ENCODE results near the gene USP31. TPM values are rescaled to one million over a fixed set of nuclear protein-coding genes. Genes with fewer than 3 reads are reported as not detected.

USP31 gene
- total RNA-seq, 2 experiments from 2014 or later: 6.2 to 6.8 TPM

GRCh38 chr16:23143391-23143790 is 5.9 kb downstream of the USP31 start:
- CTCF ChIA-PET: no interaction called here
- peaks cover 1% of the 10 kb centered on the region for H3K9me3 Mint-ChIP-seq (ENCODE audit: insufficient read depth)
- DNase-seq (no peak), ATAC-seq (no peak)
- H3K4me1 Mint-ChIP-seq (ENCODE audit: low read depth): peaks cover 24% of the 10 kb centered on the region
- no peak overlapping the region for H3K27ac Mint-ChIP-seq
- H3K27me3 Mint-ChIP-seq (ENCODE audit: low read depth): no peaks in the 10 kb centered on the region
- POLR2A ChIA-PET: no interaction called here
- H3K4me3 Mint-ChIP-seq: no peak overlapping the region
- no peaks in the 10 kb centered on the region for H3K36me3 Mint-ChIP-seq (ENCODE audit: low read depth)

GRCh38 chr16:23141959-23142740 is 7.1 kb downstream of the USP31 start:
- Mint-ChIP-seq H3K27ac (no peak overlapping the region), H3K9me3 (ENCODE audit: insufficient read depth) (peaks cover 9% of the 10 kb centered on the region), H3K36me3 (ENCODE audit: low read depth) (peaks cover 5% of the 10 kb centered on the region), H3K4me1 (ENCODE audit: low read depth) (peaks cover 14% of the 10 kb centered on the region), H3K4me3 (no peak overlapping the region), H3K27me3 (ENCODE audit: low read depth) (no peaks in the 10 kb centered on the region)
- ATAC-seq: no peak
- ChIA-PET CTCF (interaction anchor here (0.9 kb wide), 1 partner anchor 292 kb away, joined by 3 read pairs; no protein-coding TSS in a partner anchor), POLR2A (interaction anchor here (0.7 kb wide), 1 partner anchor 453 kb away, joined by 6 read pairs; no protein-coding TSS in a partner anchor)
- DNase-seq: no peak

- Mint-ChIP-seq H3K9me3 (ENCODE audit: insufficient read depth) (peaks cover 9% of the 10 kb centered on the region), H3K27me3 (ENCODE audit: low read depth) (no peaks in the 10 kb centered on the region), H3K27ac (no peak overlapping the region), H3K4me3 (no peak overlapping the region), H3K36me3 (ENCODE audit: low read depth) (peaks cover 8% of the 10 kb centered on the region), H3K4me1 (ENCODE audit: low read depth) (peaks cover 13% of the 10 kb centered on the region)
- POLR2A ChIA-PET: interaction anchor here (0.7 kb wide), 1 partner anchor 453 kb away, joined by 6 read pairs; no protein-coding TSS in a partner anchor
- ATAC-seq: no peak
- CTCF ChIA-PET: no interaction called here
- DNase-seq: no peak
Measured at GRCh38 chr16:23141500-23141899, 7.8 kb downstream of the USP31 start.

- POLR2A ChIA-PET: no interaction called here
Measured at GRCh38 chr16:23141033-23141432, 8.2 kb downstream of the USP31 start.

GRCh38 chr16:23140107-23140506 is 9.1 kb downstream of the USP31 start:
- Mint-ChIP-seq H3K36me3 (ENCODE audit: low read depth) (peaks cover 13% of the 10 kb centered on the region), H3K4me3 (no peak overlapping the region)

More at GRCh38 chr16:23141033-23141432, 8.2 kb downstream of the USP31 start:
- no peak overlapping the region for H3K4me3 Mint-ChIP-seq
- H3K27me3 Mint-ChIP-seq (ENCODE audit: low read depth): no peaks in the 10 kb centered on the region
- no peak for ATAC-seq
- peaks cover 13% of the 10 kb centered on the region for H3K4me1 Mint-ChIP-seq (ENCODE audit: low read depth)
- CTCF ChIA-PET: no interaction called here
- peaks cover 9% of the 10 kb centered on the region for H3K36me3 Mint-ChIP-seq (ENCODE audit: low read depth)
- H3K27ac Mint-ChIP-seq: no peak overlapping the region
- no peak for DNase-seq
- H3K9me3 Mint-ChIP-seq (ENCODE audit: insufficient read depth): peaks cover 10% of the 10 kb centered on the region

GRCh38 chr16:23137818-23138217 is 11.4 kb downstream of the USP31 start:
- POLR2A ChIA-PET: no interaction called here
- ATAC-seq: no peak
- H3K4me1 Mint-ChIP-seq (ENCODE audit: low read depth): peaks cover 5% of the 10 kb centered on the region
- H3K4me3 Mint-ChIP-seq: no peak overlapping the region
- CTCF ChIA-PET: no interaction called here
- H3K36me3 Mint-ChIP-seq (ENCODE audit: low read depth): peaks cover 13% of the 10 kb centered on the region
- H3K27me3 Mint-ChIP-seq (ENCODE audit: low read depth): no peaks in the 10 kb centered on the region
- H3K27ac Mint-ChIP-seq: no peak overlapping the region
- DNase-seq: no peak
- peaks cover 23% of the 10 kb centered on the region for H3K9me3 Mint-ChIP-seq (ENCODE audit: insufficient read depth)

More at GRCh38 chr16:23140107-23140506, 9.1 kb downstream of the USP31 start:
- Mint-ChIP-seq H3K4me1 (ENCODE audit: low read depth) (peaks cover 9% of the 10 kb centered on the region), H3K9me3 (ENCODE audit: insufficient read depth) (peaks cover 19% of the 10 kb centered on the region), H3K27me3 (ENCODE audit: low read depth) (no peaks in the 10 kb centered on the region), H3K27ac (no peak overlapping the region)
- ATAC-seq: no peak
- ChIA-PET CTCF (no interaction called here), POLR2A (no interaction called here)
- no peak for DNase-seq

GRCh38 chr16:23137256-23137655 is 12.0 kb downstream of the USP31 start:
- ChIA-PET CTCF (no interaction called here), POLR2A (no interaction called here)
- peaks cover 23% of the 10 kb centered on the region for H3K9me3 Mint-ChIP-seq (ENCODE audit: insufficient read depth)
- no peaks in the 10 kb centered on the region for H3K4me1 Mint-ChIP-seq (ENCODE audit: low read depth)
- H3K36me3 Mint-ChIP-seq (ENCODE audit: low read depth): peaks cover 13% of the 10 kb centered on the region
- ATAC-seq (no peak), DNase-seq (no peak)
- H3K27ac Mint-ChIP-seq: no peak overlapping the region
- H3K4me3 Mint-ChIP-seq: no peak overlapping the region
- H3K27me3 Mint-ChIP-seq (ENCODE audit: low read depth): no peaks in the 10 kb centered on the region

GRCh38 chr16:23134274-23134673 is 15.0 kb downstream of the USP31 start:
- no peaks in the 10 kb centered on the region for H3K4me1 Mint-ChIP-seq (ENCODE audit: low read depth)
- peaks cover 23% of the 10 kb centered on the region for H3K9me3 Mint-ChIP-seq (ENCODE audit: insufficient read depth)
- POLR2A ChIA-PET: no interaction called here
- H3K36me3 Mint-ChIP-seq (ENCODE audit: low read depth): peaks cover 13% of the 10 kb centered on the region
- peaks cover 2% of the 10 kb centered on the region for H3K27me3 Mint-ChIP-seq (ENCODE audit: low read depth)
- ATAC-seq: no peak
- CTCF ChIA-PET: no interaction called here
- H3K4me3 Mint-ChIP-seq: no peak overlapping the region
- no peak for DNase-seq
- no peak overlapping the region for H3K27ac Mint-ChIP-seq

- ChIA-PET CTCF (no interaction called here), POLR2A (no interaction called here)
- H3K27me3 Mint-ChIP-seq (ENCODE audit: low read depth): peaks cover 2% of the 10 kb centered on the region
- H3K27ac Mint-ChIP-seq: no peak overlapping the region
- peaks cover 17% of the 10 kb centered on the region for H3K9me3 Mint-ChIP-seq (ENCODE audit: insufficient read depth)
- no peak for DNase-seq
- H3K36me3 Mint-ChIP-seq (ENCODE audit: low read depth): peaks cover 13% of the 10 kb centered on the region
- no peak for ATAC-seq
- H3K4me3 Mint-ChIP-seq: no peak overlapping the region
- no peaks in the 10 kb centered on the region for H3K4me1 Mint-ChIP-seq (ENCODE audit: low read depth)
Measured at GRCh38 chr16:23132775-23133463, 16.3 kb downstream of the USP31 start.

- Mint-ChIP-seq H3K4me1 (ENCODE audit: low read depth) (no peaks in the 10 kb centered on the region), H3K4me3 (no peak overlapping the region), H3K9me3 (ENCODE audit: insufficient read depth) (peaks cover 13% of the 10 kb centered on the region), H3K36me3 (ENCODE audit: low read depth) (peaks cover 7% of the 10 kb centered on the region), H3K27ac (no peak overlapping the region), H3K27me3 (ENCODE audit: low read depth) (peaks cover 2% of the 10 kb centered on the region)
- ChIA-PET CTCF (no interaction called here), POLR2A (no interaction called here)
- DNase-seq (no peak), ATAC-seq (no peak)
Measured at GRCh38 chr16:23131931-23132621, 17.2 kb downstream of the USP31 start.

- CTCF ChIA-PET: no interaction called here
- Mint-ChIP-seq H3K4me3 (no peak overlapping the region), H3K36me3 (ENCODE audit: low read depth) (peaks cover 5% of the 10 kb centered on the region), H3K9me3 (ENCODE audit: insufficient read depth) (peaks cover 13% of the 10 kb centered on the region), H3K4me1 (ENCODE audit: low read depth) (no peaks in the 10 kb centered on the region), H3K27me3 (ENCODE audit: low read depth) (peaks cover 2% of the 10 kb centered on the region), H3K27ac (no peak overlapping the region)
- POLR2A ChIA-PET: no interaction called here
- DNase-seq (no peak), ATAC-seq (no peak)
Measured at GRCh38 chr16:23131436-23131835, 17.8 kb downstream of the USP31 start.

GRCh38 chr16:23131036-23131435 is 18.2 kb downstream of the USP31 start:
- Mint-ChIP-seq H3K4me1 (ENCODE audit: low read depth) (no peaks in the 10 kb centered on the region), H3K36me3 (ENCODE audit: low read depth) (peaks cover 4% of the 10 kb centered on the region), H3K27me3 (ENCODE audit: low read depth) (peaks cover 2% of the 10 kb centered on the region), H3K9me3 (ENCODE audit: insufficient read depth) (peaks cover 13% of the 10 kb centered on the region), H3K4me3 (no peak overlapping the region), H3K27ac (no peak overlapping the region)
- POLR2A ChIA-PET: no interaction called here
- CTCF ChIA-PET: no interaction called here
- ATAC-seq (no peak), DNase-seq (no peak)

Measured in activated CD8-positive, alpha-beta T cell treated with anti-CD3 and anti-CD28 coated beads, Interleukin-2, amount 10 ng/mL, durations not matched to agents 7 days and 5 days (primary cell).